ENCODE results near the gene NEDD9.

Gene NEDD9

DNA sequence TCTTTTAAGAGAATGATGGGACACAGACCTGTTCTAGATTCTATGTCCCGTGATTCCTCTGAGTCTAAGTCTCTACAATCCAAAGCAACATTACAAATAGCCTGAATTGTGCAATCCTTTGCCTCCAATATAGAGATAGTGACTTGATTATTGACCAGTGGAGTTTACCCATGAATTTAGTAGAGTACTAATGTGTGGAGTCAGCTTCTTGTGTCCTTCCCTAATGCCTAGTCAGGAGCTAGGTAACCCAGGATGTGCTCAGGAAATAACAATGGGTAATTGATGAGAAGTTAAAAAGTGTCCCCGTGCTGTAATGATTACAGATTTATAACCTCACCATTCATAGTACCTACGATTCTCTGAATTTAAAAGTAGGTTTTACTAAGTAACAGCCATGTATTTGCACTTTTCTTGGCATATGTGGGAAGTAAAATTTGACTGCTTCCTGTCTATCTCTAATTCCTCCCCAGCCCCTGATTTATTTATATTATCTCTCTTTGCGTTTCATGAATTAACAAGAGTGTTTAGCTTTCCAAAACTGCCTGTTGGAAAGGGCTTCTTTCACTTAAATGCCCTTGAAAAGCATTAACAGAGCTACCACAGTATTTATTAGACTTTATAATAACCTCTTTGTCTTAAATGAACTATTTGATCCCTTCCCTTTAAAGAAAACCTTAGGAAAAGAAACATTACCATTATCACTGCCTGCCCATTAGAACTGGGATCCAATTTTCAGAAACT lies 30.5 kb downstream of the NEDD9 start:
- H3K4me1 ChIP-seq = peaks cover 2% of the 10 kb centered on the region
- no peak overlapping the region for H3K4me3 ChIP-seq (ENCODE audit: low read depth, low read length)
- H3K27me3 ChIP-seq (ENCODE audit: control insufficient read depth, insufficient read depth, low read length) = no peaks in the 10 kb centered on the region
- no peak overlapping the region for H3K27ac ChIP-seq
- H3K4me2 ChIP-seq (ENCODE audit: low read length) = no peak overlapping the region
- no peaks in the 10 kb centered on the region for H3K36me3 ChIP-seq (ENCODE audit: control insufficient read depth, insufficient read depth, low read length)
- H3K9me3 ChIP-seq (ENCODE audit: control insufficient read depth, low read length) = no peaks in the 10 kb centered on the region
- TF ChIP-seq, protein P1, sequence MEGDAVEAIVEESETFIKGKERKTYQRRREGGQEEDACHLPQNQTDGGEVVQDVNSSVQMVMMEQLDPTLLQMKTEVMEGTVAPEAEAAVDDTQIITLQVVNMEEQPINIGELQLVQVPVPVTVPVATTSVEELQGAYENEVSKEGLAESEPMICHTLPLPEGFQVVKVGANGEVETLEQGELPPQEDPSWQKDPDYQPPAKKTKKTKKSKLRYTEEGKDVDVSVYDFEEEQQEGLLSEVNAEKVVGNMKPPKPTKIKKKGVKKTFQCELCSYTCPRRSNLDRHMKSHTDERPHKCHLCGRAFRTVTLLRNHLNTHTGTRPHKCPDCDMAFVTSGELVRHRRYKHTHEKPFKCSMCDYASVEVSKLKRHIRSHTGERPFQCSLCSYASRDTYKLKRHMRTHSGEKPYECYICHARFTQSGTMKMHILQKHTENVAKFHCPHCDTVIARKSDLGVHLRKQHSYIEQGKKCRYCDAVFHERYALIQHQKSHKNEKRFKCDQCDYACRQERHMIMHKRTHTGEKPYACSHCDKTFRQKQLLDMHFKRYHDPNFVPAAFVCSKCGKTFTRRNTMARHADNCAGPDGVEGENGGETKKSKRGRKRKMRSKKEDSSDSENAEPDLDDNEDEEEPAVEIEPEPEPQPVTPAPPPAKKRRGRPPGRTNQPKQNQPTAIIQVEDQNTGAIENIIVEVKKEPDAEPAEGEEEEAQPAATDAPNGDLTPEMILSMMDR (IDR thresholded peaks at IDR 0.05) = no peak
- H3K79me2 ChIP-seq = peaks cover 3% of the 10 kb centered on the region
- H3K9ac ChIP-seq = no peak overlapping the region
- H2AFZ ChIP-seq = no peak overlapping the region

DNA sequence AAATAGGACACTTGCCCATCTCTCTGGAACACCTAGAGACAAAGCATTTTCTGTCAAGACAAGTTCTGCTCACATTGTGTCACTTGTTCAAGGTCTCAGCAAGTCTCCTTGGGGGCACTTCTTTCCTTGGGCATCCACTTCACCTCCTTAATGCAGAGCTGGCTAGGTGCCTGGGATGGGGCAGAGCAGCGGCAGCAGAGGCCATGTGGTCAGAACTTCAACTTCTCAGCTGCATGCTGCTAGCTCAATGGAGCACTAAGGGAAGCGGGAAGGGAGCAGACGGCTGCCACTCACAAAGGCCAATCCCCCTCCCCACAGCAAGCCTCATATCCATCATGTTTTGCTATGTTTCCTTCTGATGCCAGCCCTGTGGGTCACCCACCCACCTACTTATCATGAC lies 31.5 kb downstream of the NEDD9 start:
- Histone ChIP-seq H3K27me3 (ENCODE audit: control insufficient read depth, insufficient read depth, low read length) (no peaks in the 10 kb centered on the region), H2AFZ (no peak overlapping the region), H3K27ac (no peak overlapping the region), H3K36me3 (ENCODE audit: control insufficient read depth, insufficient read depth, low read length) (no peaks in the 10 kb centered on the region), H3K4me2 (ENCODE audit: low read length) (no peak overlapping the region), H3K9ac (no peak overlapping the region), H3K9me3 (ENCODE audit: control insufficient read depth, low read length) (no peaks in the 10 kb centered on the region), H3K4me1 (peaks cover 2% of the 10 kb centered on the region), H3K79me2 (peaks cover 3% of the 10 kb centered on the region), H3K4me3 (ENCODE audit: low read depth, low read length) (no peak overlapping the region)
- TF ChIP-seq, protein P1 (IDR thresholded peaks at IDR 0.05) = no peak

DNA sequence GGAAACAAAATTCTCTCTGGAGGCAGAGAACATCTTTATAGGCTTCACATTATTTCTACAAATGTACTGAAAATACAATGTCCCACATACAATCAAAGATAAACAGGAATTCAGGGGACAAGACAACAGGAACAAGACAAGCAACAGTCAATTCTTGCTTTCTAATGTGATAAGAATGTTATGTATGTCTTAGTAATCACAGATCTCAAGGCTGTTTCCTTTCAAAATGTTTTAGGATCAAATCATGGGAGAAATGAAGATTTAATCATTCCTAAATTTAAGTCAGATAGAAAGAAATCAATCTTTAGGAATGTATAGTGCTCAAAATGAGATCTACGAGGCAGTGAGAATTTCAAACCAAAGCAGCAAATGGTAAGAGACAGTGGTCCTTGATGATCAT lies 32.1 kb downstream of the NEDD9 start:
- TF ChIP-seq, protein P1 (IDR thresholded peaks at IDR 0.05) = no peak
- Histone ChIP-seq H3K4me1 (peaks cover 2% of the 10 kb centered on the region), H3K79me2 (peaks cover 3% of the 10 kb centered on the region), H3K27ac (no peak overlapping the region), H3K4me3 (ENCODE audit: low read depth, low read length) (no peak overlapping the region), H3K9me3 (ENCODE audit: control insufficient read depth, low read length) (no peaks in the 10 kb centered on the region), H2AFZ (no peak overlapping the region), H3K36me3 (ENCODE audit: control insufficient read depth, insufficient read depth, low read length) (no peaks in the 10 kb centered on the region), H3K27me3 (ENCODE audit: control insufficient read depth, insufficient read depth, low read length) (no peaks in the 10 kb centered on the region), H3K9ac (no peak overlapping the region), H3K4me2 (ENCODE audit: low read length) (no peak overlapping the region)

DNA sequence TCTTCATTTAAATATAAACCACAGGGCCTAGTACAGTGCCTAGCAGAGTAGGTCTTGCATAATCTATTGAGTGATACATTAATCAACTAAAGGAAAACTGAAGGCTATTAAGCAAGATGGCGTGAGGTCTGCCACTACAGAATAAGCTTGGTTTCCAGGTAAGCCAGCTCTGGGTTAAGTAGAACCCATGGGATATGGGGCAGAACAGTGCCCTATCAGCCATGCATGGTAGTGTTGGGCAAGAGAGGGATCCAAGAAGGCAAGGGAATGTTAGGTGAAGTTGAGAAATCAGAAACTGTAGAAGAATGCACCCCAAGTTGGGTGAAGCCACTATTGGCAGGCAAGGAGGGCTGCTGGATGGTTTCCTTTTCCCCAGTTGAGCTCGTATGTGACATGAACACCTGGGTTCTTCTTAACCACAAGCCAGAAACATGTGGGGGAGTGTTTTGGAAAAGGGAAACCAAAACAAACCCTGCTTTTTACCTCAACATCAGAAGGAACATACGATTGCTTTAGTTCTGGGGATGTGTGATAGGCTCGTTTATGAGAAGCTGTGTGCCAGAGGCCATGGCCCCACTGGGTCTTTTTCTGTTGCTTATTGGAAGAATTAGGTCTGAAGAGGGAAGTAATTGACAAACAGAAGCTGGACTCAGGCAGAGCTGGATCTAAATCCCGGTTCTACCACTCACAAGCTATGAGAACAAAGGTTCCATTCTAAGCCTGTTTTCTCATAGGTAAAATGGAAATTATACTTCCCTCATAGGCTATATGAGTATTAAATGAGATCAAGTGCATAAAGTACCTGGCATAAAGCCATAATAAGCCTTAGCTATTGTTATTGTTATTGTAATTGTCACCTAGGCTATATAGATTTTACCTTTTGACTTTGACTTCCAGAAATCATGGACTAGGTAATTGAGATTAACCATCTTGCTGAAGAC lies 33.5 kb downstream of the NEDD9 start:
- Histone ChIP-seq H3K9ac (no peak overlapping the region), H3K4me2 (ENCODE audit: low read length) (no peak overlapping the region), H3K36me3 (ENCODE audit: control insufficient read depth, insufficient read depth, low read length) (no peaks in the 10 kb centered on the region), H2AFZ (no peak overlapping the region), H3K79me2 (peaks cover 3% of the 10 kb centered on the region), H3K4me1 (peaks cover 5% of the 10 kb centered on the region), H3K9me3 (ENCODE audit: control insufficient read depth, low read length) (no peaks in the 10 kb centered on the region), H3K4me3 (ENCODE audit: low read depth, low read length) (no peak overlapping the region), H3K27ac (peak overlapping the region; percentile 1), H3K27me3 (ENCODE audit: control insufficient read depth, insufficient read depth, low read length) (no peaks in the 10 kb centered on the region)
- TF ChIP-seq, protein P1 (IDR thresholded peaks at IDR 0.05) = no peak

Measured in parathyroid adenoma (tissue), 2 donors.